Measurements from ENCODE around the gene FLRT1.

The FLRT1 gene, protein sequence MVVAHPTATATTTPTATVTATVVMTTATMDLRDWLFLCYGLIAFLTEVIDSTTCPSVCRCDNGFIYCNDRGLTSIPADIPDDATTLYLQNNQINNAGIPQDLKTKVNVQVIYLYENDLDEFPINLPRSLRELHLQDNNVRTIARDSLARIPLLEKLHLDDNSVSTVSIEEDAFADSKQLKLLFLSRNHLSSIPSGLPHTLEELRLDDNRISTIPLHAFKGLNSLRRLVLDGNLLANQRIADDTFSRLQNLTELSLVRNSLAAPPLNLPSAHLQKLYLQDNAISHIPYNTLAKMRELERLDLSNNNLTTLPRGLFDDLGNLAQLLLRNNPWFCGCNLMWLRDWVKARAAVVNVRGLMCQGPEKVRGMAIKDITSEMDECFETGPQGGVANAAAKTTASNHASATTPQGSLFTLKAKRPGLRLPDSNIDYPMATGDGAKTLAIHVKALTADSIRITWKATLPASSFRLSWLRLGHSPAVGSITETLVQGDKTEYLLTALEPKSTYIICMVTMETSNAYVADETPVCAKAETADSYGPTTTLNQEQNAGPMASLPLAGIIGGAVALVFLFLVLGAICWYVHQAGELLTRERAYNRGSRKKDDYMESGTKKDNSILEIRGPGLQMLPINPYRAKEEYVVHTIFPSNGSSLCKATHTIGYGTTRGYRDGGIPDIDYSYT
- long read RNA-seq, partial matches to known transcripts: 0 of 1 reads
- long read RNA-seq, other reads (novel, unspliced or antisense): 1 of 1 reads

DNA sequence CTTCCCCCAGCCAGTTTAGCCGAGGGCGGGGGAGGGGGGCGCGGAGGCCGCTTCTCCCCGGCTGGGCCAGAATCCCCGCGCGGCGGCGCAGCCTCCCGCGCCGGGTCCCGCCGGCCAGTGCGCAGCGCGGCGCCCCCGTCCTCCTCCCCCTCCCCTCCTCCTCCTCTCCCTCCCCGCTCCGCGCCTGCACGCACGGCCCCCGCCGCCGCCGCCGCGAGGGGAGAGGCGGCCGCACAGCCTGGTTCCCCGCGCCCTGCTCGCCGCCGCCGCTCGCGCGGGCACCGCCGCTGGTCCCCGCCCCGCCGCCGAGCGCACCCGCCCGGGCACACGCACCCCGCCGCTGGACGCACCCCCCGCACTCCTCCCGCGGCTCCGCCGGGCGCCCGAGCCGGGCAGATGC is at the start of gene FLRT1:
TSS of gene FLRT1 (plus strand) at position 356 of the 400 bp plus-strand sequence. CDS start 80,337 bp downstream, outside the sequence.
- no peak within 1 kb of the TSS for H3K27ac ChIP-seq (replicated peaks)
- peaks cover 25% of the 10 kb centered on the region for H3K27me3 ChIP-seq (ENCODE audit: insufficient read depth, poor library complexity, severe bottlenecking)
- peak within 1 kb of the TSS; percentile 26 for H3K4me3 ChIP-seq (replicated peaks; ENCODE audit: insufficient read depth, low read length)
- DNase-seq (ENCODE audit: low read depth in 1 of 2, low spot score in 1 of 2): no peak
- TF ChIP-seq, protein P1, sequence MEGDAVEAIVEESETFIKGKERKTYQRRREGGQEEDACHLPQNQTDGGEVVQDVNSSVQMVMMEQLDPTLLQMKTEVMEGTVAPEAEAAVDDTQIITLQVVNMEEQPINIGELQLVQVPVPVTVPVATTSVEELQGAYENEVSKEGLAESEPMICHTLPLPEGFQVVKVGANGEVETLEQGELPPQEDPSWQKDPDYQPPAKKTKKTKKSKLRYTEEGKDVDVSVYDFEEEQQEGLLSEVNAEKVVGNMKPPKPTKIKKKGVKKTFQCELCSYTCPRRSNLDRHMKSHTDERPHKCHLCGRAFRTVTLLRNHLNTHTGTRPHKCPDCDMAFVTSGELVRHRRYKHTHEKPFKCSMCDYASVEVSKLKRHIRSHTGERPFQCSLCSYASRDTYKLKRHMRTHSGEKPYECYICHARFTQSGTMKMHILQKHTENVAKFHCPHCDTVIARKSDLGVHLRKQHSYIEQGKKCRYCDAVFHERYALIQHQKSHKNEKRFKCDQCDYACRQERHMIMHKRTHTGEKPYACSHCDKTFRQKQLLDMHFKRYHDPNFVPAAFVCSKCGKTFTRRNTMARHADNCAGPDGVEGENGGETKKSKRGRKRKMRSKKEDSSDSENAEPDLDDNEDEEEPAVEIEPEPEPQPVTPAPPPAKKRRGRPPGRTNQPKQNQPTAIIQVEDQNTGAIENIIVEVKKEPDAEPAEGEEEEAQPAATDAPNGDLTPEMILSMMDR (IDR thresholded peaks at IDR 0.05; ENCODE audit: insufficient read depth, low read length): no peak

DNA sequence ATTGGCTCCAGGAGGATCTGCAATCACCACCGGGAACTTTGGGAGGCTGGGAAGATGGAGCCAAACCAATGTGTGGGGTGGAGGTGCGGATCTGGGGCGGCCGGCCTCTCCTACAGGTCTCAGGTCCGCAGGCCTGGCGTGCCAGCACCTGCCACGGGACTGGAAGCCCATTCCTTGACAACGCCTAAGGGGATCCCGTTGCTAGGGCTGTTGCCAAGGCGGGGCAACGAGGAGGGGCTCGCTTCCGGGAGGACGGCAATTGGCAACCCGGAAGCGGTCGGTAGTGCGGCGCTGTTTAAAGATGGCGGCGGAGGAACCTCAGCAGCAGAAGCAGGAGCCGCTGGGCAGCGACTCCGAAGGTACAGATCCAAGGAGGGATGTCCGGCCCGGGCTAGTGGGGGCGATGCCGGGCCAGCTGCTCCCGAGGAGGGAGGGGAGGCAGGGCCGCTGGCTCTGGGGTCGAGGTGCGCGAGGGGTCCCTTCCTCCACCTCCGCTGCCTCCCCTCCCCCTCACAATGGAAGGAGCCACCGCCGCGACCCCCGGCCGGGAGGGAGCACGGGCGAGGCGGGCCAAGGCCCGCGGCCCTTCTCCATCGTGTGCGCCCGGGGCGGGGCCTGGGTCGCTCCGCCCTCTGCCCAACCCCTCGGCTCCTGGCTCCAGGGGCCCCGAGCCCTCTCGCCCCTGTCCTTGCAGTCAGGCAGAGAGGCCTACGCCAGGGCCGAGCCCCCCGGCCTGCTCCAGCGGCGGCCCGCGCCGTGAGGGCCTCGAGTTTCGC is 49.4 kb upstream of the FLRT1 start, which contains the start of gene OTUB1:
TSS of gene OTUB1 (plus strand) at position 283 of the 776 bp plus-strand sequence. CDS start at position 302, 19 bp downstream.
- peak within 1 kb of the TSS; percentile 86 for H3K27ac ChIP-seq (replicated peaks)
- H3K27me3 ChIP-seq (ENCODE audit: insufficient read depth, poor library complexity, severe bottlenecking): no peaks in the 10 kb centered on the region
- DNase-seq (ENCODE audit: low read depth in 1 of 2, low spot score in 1 of 2): peak; percentile 90 to 93
- H3K4me3 ChIP-seq (replicated peaks; ENCODE audit: insufficient read depth, low read length): peak within 1 kb of the TSS; percentile 98
- TF ChIP-seq, protein P1 (IDR thresholded peaks at IDR 0.05; ENCODE audit: insufficient read depth, low read length): no peak
- TF ChIP-seq POLR2AphosphoS5 (IDR thresholded peaks at IDR 0.05; ENCODE audit: low read depth) (peak; percentile 71), SPI1 (IDR thresholded peaks at IDR 0.05; ENCODE audit: borderline replicate concordance, low read depth) (no peak), GABPA (IDR thresholded peaks at IDR 0.05; ENCODE audit: low read depth) (peak; percentile 78)
- TF ChIP-seq, protein P2, sequence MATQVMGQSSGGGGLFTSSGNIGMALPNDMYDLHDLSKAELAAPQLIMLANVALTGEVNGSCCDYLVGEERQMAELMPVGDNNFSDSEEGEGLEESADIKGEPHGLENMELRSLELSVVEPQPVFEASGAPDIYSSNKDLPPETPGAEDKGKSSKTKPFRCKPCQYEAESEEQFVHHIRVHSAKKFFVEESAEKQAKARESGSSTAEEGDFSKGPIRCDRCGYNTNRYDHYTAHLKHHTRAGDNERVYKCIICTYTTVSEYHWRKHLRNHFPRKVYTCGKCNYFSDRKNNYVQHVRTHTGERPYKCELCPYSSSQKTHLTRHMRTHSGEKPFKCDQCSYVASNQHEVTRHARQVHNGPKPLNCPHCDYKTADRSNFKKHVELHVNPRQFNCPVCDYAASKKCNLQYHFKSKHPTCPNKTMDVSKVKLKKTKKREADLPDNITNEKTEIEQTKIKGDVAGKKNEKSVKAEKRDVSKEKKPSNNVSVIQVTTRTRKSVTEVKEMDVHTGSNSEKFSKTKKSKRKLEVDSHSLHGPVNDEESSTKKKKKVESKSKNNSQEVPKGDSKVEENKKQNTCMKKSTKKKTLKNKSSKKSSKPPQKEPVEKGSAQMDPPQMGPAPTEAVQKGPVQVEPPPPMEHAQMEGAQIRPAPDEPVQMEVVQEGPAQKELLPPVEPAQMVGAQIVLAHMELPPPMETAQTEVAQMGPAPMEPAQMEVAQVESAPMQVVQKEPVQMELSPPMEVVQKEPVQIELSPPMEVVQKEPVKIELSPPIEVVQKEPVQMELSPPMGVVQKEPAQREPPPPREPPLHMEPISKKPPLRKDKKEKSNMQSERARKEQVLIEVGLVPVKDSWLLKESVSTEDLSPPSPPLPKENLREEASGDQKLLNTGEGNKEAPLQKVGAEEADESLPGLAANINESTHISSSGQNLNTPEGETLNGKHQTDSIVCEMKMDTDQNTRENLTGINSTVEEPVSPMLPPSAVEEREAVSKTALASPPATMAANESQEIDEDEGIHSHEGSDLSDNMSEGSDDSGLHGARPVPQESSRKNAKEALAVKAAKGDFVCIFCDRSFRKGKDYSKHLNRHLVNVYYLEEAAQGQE (IDR thresholded peaks at IDR 0.05; ENCODE audit: insufficient replicate concordance, low read depth): peak; percentile 69

DNA sequence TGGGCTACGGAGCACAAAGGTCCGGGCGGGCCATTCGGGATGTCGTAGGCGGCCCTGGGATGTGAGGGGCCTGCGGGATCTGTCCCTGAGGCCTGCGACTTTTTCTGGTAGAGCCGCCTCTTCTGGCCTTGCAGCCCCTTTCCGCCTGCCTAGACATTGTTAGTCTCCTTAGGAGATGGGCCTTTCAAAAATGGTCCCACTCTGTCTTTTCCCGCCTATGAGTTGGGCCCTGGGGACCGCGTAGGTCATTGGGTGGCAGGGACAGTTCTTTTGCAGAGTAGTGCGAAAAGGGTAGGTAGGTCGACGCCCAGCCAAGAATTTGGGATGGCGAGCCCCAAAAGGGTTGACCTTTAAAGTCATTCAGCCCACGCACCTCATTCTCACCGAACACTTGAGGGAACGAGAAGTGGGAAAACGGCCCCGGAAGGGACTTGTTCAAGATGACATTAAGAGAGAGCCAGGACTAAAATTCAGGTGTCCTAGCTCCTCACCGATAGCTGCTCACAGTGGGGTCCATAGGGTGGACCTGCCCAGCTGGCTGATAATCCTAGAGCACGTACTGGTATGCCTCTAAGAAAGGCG is 48.7 kb upstream of the FLRT1 start:
- DNase-seq (ENCODE audit: low read depth in 1 of 2, low spot score in 1 of 2): no peak
- Histone ChIP-seq H3K4me3 (replicated peaks; ENCODE audit: insufficient read depth, low read length) (peak overlapping the region; percentile 98), H3K27ac (replicated peaks) (peak overlapping the region; percentile 86), H3K27me3 (ENCODE audit: insufficient read depth, poor library complexity, severe bottlenecking) (no peaks in the 10 kb centered on the region)
- 0 out of 2 replicates have a peak, but pooled peaks have one; percentile 15 for TF ChIP-seq POLR2AphosphoS5 (IDR thresholded peaks at IDR 0.05; ENCODE audit: low read depth)
- TF ChIP-seq, protein P2 (IDR thresholded peaks at IDR 0.05; ENCODE audit: insufficient replicate concordance, low read depth): no peak
